ENCODE data around the gene PHACTR1. TPM values are rescaled to one million over a fixed set of nuclear protein-coding genes. Genes with fewer than 3 reads are reported as not detected.

PHACTR1 gene
- total RNA-seq, 1 experiment from 2014 or later = 0.21 TPM

GRCh38 chr6:13198168-13198567 lies 481.6 kb downstream of the PHACTR1 start:
- no peak for TF ChIP-seq CTCF (IDR thresholded peaks at IDR 0.05; ENCODE audit: unreplicated experiment)
- intact Hi-C loops (cut with micrococcal nuclease; ENCODE audit: unreplicated experiment) = loop anchor here (5.0 kb wide), 1 partner anchor 414 kb away; no protein-coding TSS in a partner anchor
- Mint-ChIP-seq H3K27ac (ENCODE audit: unreplicated experiment) (no peak overlapping the region), H3K4me1 (ENCODE audit: low read depth, unreplicated experiment) (no peaks in the 10 kb centered on the region), H3K27me3 (ENCODE audit: unreplicated experiment) (peaks cover 31% of the 10 kb centered on the region), H3K36me3 (ENCODE audit: insufficient read depth, unreplicated experiment) (no peaks in the 10 kb centered on the region), H3K4me3 (ENCODE audit: low read depth, unreplicated experiment) (no peak overlapping the region), H3K9me3 (ENCODE audit: low read depth, unreplicated experiment) (no peaks in the 10 kb centered on the region)
- BruUV-seq (replicated peaks) = no TSS peak
- no peak for DNase-seq
- CTCF ChIA-PET = no interaction called here

DNA sequence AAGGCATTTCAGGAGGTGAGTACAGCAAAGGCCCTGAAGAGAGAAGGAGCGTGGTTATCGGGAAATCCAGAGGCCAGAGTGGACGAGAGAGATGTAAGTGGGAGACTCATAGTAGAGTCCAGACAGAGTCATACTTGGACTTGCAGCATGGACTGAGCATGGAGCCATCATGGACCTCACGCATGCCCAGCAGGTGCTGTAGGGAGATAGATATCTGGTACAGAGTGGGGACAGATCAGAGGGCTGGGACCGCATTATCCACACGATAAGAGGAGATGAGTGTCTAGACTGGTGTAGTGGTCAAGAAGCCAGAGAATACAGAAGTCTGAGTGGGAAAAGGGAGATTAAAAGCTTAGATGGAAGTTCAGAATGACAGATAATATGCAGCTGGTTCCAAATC lies 484.8 kb downstream of the PHACTR1 start:
- TF ChIP-seq CTCF (IDR thresholded peaks at IDR 0.05; ENCODE audit: unreplicated experiment) = no peak
- Mint-ChIP-seq H3K4me1 (ENCODE audit: low read depth, unreplicated experiment) (no peaks in the 10 kb centered on the region), H3K27ac (ENCODE audit: unreplicated experiment) (no peak overlapping the region), H3K4me3 (ENCODE audit: low read depth, unreplicated experiment) (no peak overlapping the region), H3K36me3 (ENCODE audit: insufficient read depth, unreplicated experiment) (no peaks in the 10 kb centered on the region), H3K9me3 (ENCODE audit: low read depth, unreplicated experiment) (no peaks in the 10 kb centered on the region), H3K27me3 (ENCODE audit: unreplicated experiment) (peaks cover 51% of the 10 kb centered on the region)
- no peak for DNase-seq
- CTCF ChIA-PET = no interaction called here
- BruUV-seq (replicated peaks) = no TSS peak
- intact Hi-C loops (cut with micrococcal nuclease; ENCODE audit: unreplicated experiment) = no loop called here

- intact Hi-C loops (cut with micrococcal nuclease; ENCODE audit: unreplicated experiment) = no loop called here
- CTCF ChIA-PET = no interaction called here
- TF ChIP-seq CTCF (IDR thresholded peaks at IDR 0.05; ENCODE audit: unreplicated experiment) = no peak
- DNase-seq = no peak
- Mint-ChIP-seq H3K4me3 (ENCODE audit: low read depth, unreplicated experiment) (no peak overlapping the region), H3K36me3 (ENCODE audit: insufficient read depth, unreplicated experiment) (no peaks in the 10 kb centered on the region), H3K27ac (ENCODE audit: unreplicated experiment) (no peak overlapping the region), H3K9me3 (ENCODE audit: low read depth, unreplicated experiment) (no peaks in the 10 kb centered on the region), H3K4me1 (ENCODE audit: low read depth, unreplicated experiment) (no peaks in the 10 kb centered on the region), H3K27me3 (ENCODE audit: unreplicated experiment) (peaks cover 51% of the 10 kb centered on the region)
- no TSS peak for BruUV-seq (replicated peaks)
Measured at GRCh38 chr6:13203145-13203544, 486.6 kb downstream of the PHACTR1 start.

GRCh38 chr6:13205106-13205505 lies 488.5 kb downstream of the PHACTR1 start:
- BruUV-seq (replicated peaks) = no TSS peak
- Mint-ChIP-seq H3K4me3 (ENCODE audit: low read depth, unreplicated experiment) (no peak overlapping the region), H3K27ac (ENCODE audit: unreplicated experiment) (no peak overlapping the region), H3K4me1 (ENCODE audit: low read depth, unreplicated experiment) (no peaks in the 10 kb centered on the region), H3K27me3 (ENCODE audit: unreplicated experiment) (peaks cover 51% of the 10 kb centered on the region), H3K9me3 (ENCODE audit: low read depth, unreplicated experiment) (no peaks in the 10 kb centered on the region), H3K36me3 (ENCODE audit: insufficient read depth, unreplicated experiment) (no peaks in the 10 kb centered on the region)
- DNase-seq = no peak
- TF ChIP-seq CTCF (IDR thresholded peaks at IDR 0.05; ENCODE audit: unreplicated experiment) = no peak
- intact Hi-C loops (cut with micrococcal nuclease; ENCODE audit: unreplicated experiment) = no loop called here
- CTCF ChIA-PET = interaction anchor here (0.6 kb wide), 1 partner anchor 430 kb away, joined by 4 read pairs; no protein-coding TSS in a partner anchor

Measured in Calu3 (cell line).